ENCODE data around the gene GNG12.

- TF ChIP-seq CTCF (IDR thresholded peaks at IDR 0.05): no peak
- no peak for TF ChIP-seq POLR2A (IDR thresholded peaks at IDR 0.05)
Measured at GRCh38 chr1:67860776-67861175, 27.5 kb upstream of the GNG12 start.

All from adrenal gland (tissue), 5 donors.